Activated naive CD4-positive, alpha-beta T cell treated with anti-CD3 and anti-CD28 coated beads, Interleukin-2, amount 50 U/mL, for 72 hours (primary cell): ENCODE data around the gene FGF22. TPM values are rescaled to one million over a fixed set of nuclear protein-coding genes. Genes with fewer than 3 reads are reported as not detected.

Experiments
- ATAC-seq, 2 donors: fragments of 150-1000 bp; cut with Tn5 transposase; 2 replicates each; pipeline ENCODE4 v1.10.0; 2021; ENCODE audit warnings: mild to moderate bottlenecking in 2 of 2, moderate library complexity in 2 of 2
- DNase-seq, 2 donors: peaks; one replicate each; pipeline ENCODE4 v3.0.0; 2021 to 2022; ENCODE audit warnings: low spot score in 2 of 2
- H3K27ac Mint-ChIP-seq, 2 donors: one replicate each; pipeline ENCODE4 v1.8.0; 2022; ENCODE audit warnings: mild to moderate bottlenecking in 2 of 2, mixed read lengths in 2 of 2
- H3K36me3 Mint-ChIP-seq, 2 donors: one replicate each; pipeline ENCODE4 v1.8.0; 2022; ENCODE audit warnings: mixed read lengths in 2 of 2
- H3K9me3 Mint-ChIP-seq, 2 donors: one replicate each; pipeline ENCODE4 v1.8.0; 2022; ENCODE audit warnings: mixed read lengths in 2 of 2
- total RNA-seq, 2 donors: library from RNA; stranded (reverse); gene quantifications; one replicate each; pipeline ENCODE4 v1.2.3, GENCODE V29; 2022

The FGF22 gene
- total RNA-seq, 2 donors from 2014 or later = not detected

GRCh38 chr19:690203-690602 lies 50.5 kb downstream of the FGF22 start:
- Mint-ChIP-seq H3K9me3 (no peaks in the 10 kb centered on the region), H3K27ac (no peak overlapping the region), H3K36me3 (no peaks in the 10 kb centered on the region)
- DNase-seq = no peak
- no peak for ATAC-seq

Other genes with a start within 250 kb of the FGF22 start
- gene C2CD4C, start 230.7 kb upstream of the FGF22 start, total RNA-seq = under 1 TPM in 1 of 2 donors, not detected in 1; 0.54 TPM
- gene SHC2, start 178.8 kb upstream of the FGF22 start, total RNA-seq = not detected
- gene MADCAM1, start 143.4 kb upstream of the FGF22 start, total RNA-seq = under 1 TPM; 0.25 to 0.47 TPM
- gene TPGS1, start 132.4 kb upstream of the FGF22 start, total RNA-seq = 10 to 100 TPM in 1 of 2 donors, 1 to 10 TPM in 1; 5.9 to 10.2 TPM
- gene CDC34, start 108.1 kb upstream of the FGF22 start, total RNA-seq = 10 to 100 TPM; 46.3 to 59.6 TPM
- 10 to 100 TPM; 14.1 to 52.7 TPM for gene GZMM, start 95.8 kb upstream of the FGF22 start, total RNA-seq
- 100 to 1,000 TPM; 170 to 194 TPM for gene BSG, start 67.3 kb upstream of the FGF22 start, total RNA-seq
- under 1 TPM; 0.41 to 0.58 TPM for gene HCN2, start 50.0 kb upstream of the FGF22 start, total RNA-seq
- gene POLRMT, start 6.3 kb upstream of the FGF22 start, total RNA-seq = 10 to 100 TPM; 47.0 to 57.7 TPM
- 10 to 100 TPM; 69.6 to 98.7 TPM for gene RNF126, start 23.3 kb downstream of the FGF22 start, total RNA-seq
- 10 to 100 TPM in 1 of 2 donors, 1 to 10 TPM in 1; 4.1 to 10.1 TPM for gene FSTL3, start 36.5 kb downstream of the FGF22 start, total RNA-seq
- gene PRSS57, start 55.6 kb downstream of the FGF22 start, total RNA-seq = not detected
- under 1 TPM in 1 of 2 donors, not detected in 1; 0.66 TPM for gene PALM, start 69.1 kb downstream of the FGF22 start, total RNA-seq
- under 1 TPM in 1 of 2 donors, not detected in 1; 0.50 TPM for gene MISP, start 111.2 kb downstream of the FGF22 start, total RNA-seq
- gene PTBP1, start 157.6 kb downstream of the FGF22 start, total RNA-seq = 100 to 1,000 TPM; 485 to 591 TPM
- not detected for gene PLPPR3, start 182.1 kb downstream of the FGF22 start, total RNA-seq
- gene AZU1, start 188.0 kb downstream of the FGF22 start, total RNA-seq = not detected
- gene PRTN3, start 201.1 kb downstream of the FGF22 start, total RNA-seq = not detected
- not detected for gene ELANE, start 212.4 kb downstream of the FGF22 start, total RNA-seq
- gene CFD, start 219.8 kb downstream of the FGF22 start, total RNA-seq = 1 to 10 TPM in 1 of 2 donors, not detected in 1; 4.9 TPM